ENCODE data around the gene FAM111A. TPM values are rescaled to one million over a fixed set of nuclear protein-coding genes. Genes with fewer than 3 reads are reported as not detected.
A peak's percentile ranks its signal among the peaks of the same experiment; 100 is the strongest.

The FAM111A gene
- total RNA-seq, 1 donor from 2014 or later: 40.8 TPM

- H3K27me3 Mint-ChIP-seq (ENCODE audit: low read depth): no peaks in the 10 kb centered on the region
- peak overlapping the region; percentile 96 for H3K27ac Mint-ChIP-seq
- peaks cover 10% of the 10 kb centered on the region for H3K36me3 Mint-ChIP-seq
- peak overlapping the region; percentile 92 for H3K4me3 Mint-ChIP-seq
- no peak for DNase-seq (ENCODE audit: low spot score in 2 of 2, unreplicated experiment in 2 of 2)
- peaks cover 42% of the 10 kb centered on the region for H3K4me1 Mint-ChIP-seq
- TF ChIP-seq, protein P1, sequence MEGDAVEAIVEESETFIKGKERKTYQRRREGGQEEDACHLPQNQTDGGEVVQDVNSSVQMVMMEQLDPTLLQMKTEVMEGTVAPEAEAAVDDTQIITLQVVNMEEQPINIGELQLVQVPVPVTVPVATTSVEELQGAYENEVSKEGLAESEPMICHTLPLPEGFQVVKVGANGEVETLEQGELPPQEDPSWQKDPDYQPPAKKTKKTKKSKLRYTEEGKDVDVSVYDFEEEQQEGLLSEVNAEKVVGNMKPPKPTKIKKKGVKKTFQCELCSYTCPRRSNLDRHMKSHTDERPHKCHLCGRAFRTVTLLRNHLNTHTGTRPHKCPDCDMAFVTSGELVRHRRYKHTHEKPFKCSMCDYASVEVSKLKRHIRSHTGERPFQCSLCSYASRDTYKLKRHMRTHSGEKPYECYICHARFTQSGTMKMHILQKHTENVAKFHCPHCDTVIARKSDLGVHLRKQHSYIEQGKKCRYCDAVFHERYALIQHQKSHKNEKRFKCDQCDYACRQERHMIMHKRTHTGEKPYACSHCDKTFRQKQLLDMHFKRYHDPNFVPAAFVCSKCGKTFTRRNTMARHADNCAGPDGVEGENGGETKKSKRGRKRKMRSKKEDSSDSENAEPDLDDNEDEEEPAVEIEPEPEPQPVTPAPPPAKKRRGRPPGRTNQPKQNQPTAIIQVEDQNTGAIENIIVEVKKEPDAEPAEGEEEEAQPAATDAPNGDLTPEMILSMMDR (IDR thresholded peaks at IDR 0.05; ENCODE audit: unreplicated experiment): no peak
- no peaks in the 10 kb centered on the region for H3K9me3 Mint-ChIP-seq
Observed at GRCh38 chr11:59173964-59174663, 31.5 kb downstream of the FAM111A start.

GRCh38 chr11:59174664-59175033 is 32.0 kb downstream of the FAM111A start:
- DNase-seq (ENCODE audit: low spot score in 2 of 2, unreplicated experiment in 2 of 2): no peak
- no peaks in the 10 kb centered on the region for H3K27me3 Mint-ChIP-seq (ENCODE audit: low read depth)
- H3K36me3 Mint-ChIP-seq: peaks cover 14% of the 10 kb centered on the region
- no peaks in the 10 kb centered on the region for H3K9me3 Mint-ChIP-seq
- peak overlapping the region; percentile 92 for H3K4me3 Mint-ChIP-seq
- peaks cover 42% of the 10 kb centered on the region for H3K4me1 Mint-ChIP-seq
- peak overlapping the region; percentile 96 for H3K27ac Mint-ChIP-seq
- TF ChIP-seq, protein P1 (IDR thresholded peaks at IDR 0.05; ENCODE audit: unreplicated experiment): no peak

DNA sequence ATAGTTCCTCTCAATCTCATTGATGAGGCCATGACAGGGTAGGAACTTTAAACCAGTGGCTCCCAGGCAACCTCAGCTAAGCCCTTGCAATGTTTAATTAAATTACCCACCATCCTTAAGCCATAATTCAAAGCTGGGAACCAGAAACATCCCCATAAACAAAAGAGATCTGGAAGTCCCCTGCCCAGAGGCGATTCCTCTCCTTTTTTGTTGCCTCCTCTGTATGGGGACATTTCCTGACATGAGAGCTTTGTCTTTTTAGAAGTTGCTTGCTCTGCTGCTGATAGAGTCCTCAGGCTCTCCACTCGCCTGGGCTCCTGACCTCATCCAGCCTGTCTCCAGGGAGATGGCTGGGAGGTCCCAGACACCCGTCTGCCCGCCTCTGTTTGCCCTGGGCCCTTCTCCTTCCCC is 32.4 kb downstream of the FAM111A start:
- Mint-ChIP-seq H3K4me3 (peak overlapping the region; percentile 92), H3K4me1 (peaks cover 42% of the 10 kb centered on the region), H3K27ac (peak overlapping the region; percentile 96), H3K36me3 (peaks cover 15% of the 10 kb centered on the region), H3K27me3 (ENCODE audit: low read depth) (no peaks in the 10 kb centered on the region), H3K9me3 (no peaks in the 10 kb centered on the region)
- DNase-seq (ENCODE audit: low spot score in 2 of 2, unreplicated experiment in 2 of 2): no peak
- TF ChIP-seq, protein P1 (IDR thresholded peaks at IDR 0.05; ENCODE audit: unreplicated experiment): no peak

DNA sequence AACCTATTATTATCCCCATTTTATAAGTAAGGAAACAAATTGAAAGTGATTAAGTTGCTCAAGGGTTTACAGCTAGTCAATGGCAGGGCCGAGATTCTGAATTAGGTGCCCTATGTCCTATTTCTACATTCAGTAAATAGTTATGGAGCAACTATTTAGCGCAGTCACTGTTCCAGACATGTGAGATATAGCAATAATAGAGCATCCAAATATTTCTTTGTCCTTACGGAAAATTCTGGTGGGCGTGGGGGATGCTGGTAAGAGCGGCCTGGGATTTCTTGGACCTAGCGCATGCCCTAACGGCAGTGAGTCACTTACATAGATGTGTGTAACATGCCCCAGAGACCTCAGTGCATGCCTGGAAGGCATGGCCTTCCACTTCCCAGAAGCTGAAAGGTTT is 33.7 kb downstream of the FAM111A start:
- H3K36me3 Mint-ChIP-seq: peaks cover 15% of the 10 kb centered on the region
- DNase-seq (ENCODE audit: low spot score in 2 of 2, unreplicated experiment in 2 of 2): no peak
- no peaks in the 10 kb centered on the region for H3K9me3 Mint-ChIP-seq
- no peaks in the 10 kb centered on the region for H3K27me3 Mint-ChIP-seq (ENCODE audit: low read depth)
- H3K4me1 Mint-ChIP-seq: peaks cover 42% of the 10 kb centered on the region
- no peak overlapping the region for H3K4me3 Mint-ChIP-seq
- TF ChIP-seq, protein P1 (IDR thresholded peaks at IDR 0.05; ENCODE audit: unreplicated experiment): no peak
- peak overlapping the region; percentile 19 for H3K27ac Mint-ChIP-seq

DNA sequence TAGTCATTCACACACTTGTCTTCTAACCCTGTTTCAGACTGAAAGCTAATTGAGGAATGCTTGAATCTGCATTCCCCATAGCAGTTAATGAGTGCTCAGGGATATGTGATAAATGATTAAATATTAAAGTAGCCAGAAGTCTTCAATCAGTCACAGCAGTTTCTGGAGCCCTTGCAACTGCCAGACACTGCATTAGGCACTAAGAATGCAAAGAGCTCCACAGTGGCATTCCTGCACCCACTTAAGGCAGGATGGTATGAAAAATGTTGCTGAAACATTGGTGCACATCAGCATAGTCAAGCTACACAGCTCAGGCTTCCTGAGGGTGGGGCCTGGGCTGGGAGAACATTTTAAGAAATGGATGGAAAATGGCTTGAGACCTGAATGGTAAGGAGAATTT is 35.7 kb downstream of the FAM111A start:
- H3K4me1 Mint-ChIP-seq: peaks cover 35% of the 10 kb centered on the region
- H3K36me3 Mint-ChIP-seq: peaks cover 23% of the 10 kb centered on the region
- no peak for DNase-seq (ENCODE audit: low spot score in 2 of 2, unreplicated experiment in 2 of 2)
- H3K4me3 Mint-ChIP-seq: no peak overlapping the region
- TF ChIP-seq, protein P1 (IDR thresholded peaks at IDR 0.05; ENCODE audit: unreplicated experiment): no peak
- H3K27ac Mint-ChIP-seq: peak overlapping the region; percentile 44
- no peaks in the 10 kb centered on the region for H3K9me3 Mint-ChIP-seq
- no peaks in the 10 kb centered on the region for H3K27me3 Mint-ChIP-seq (ENCODE audit: low read depth)
